Mesothelial cell of epicardium (in vitro differentiated cells): ENCODE data around the gene PCSK2. TPM values are rescaled to one million over a fixed set of nuclear protein-coding genes. Genes with fewer than 3 reads are reported as not detected.

Experiments
- DNase-seq, 2 experiments: peaks; one replicate each; pipeline ENCODE4 v3.0.0; 2021; ENCODE audit warnings: low spot score in 2 of 2; ENCODE audit not compliant: unreplicated experiment in 2 of 2
- H3K27ac Mint-ChIP-seq: 2 replicates; pipeline ENCODE4 v1.8.0; 2021; ENCODE audit warnings: mixed read lengths
- H3K27me3 Mint-ChIP-seq: 2 replicates; pipeline ENCODE4 v1.8.0; 2021; ENCODE audit warnings: low read depth, mixed read lengths
- H3K36me3 Mint-ChIP-seq: 2 replicates; pipeline ENCODE4 v1.8.0; 2021; ENCODE audit warnings: mixed read lengths
- H3K4me1 Mint-ChIP-seq: 2 replicates; pipeline ENCODE4 v1.8.0; 2021; ENCODE audit warnings: mixed read lengths
- H3K4me3 Mint-ChIP-seq: 2 replicates; pipeline ENCODE4 v1.8.0; 2021; ENCODE audit warnings: mild to moderate bottlenecking, moderate library complexity, mixed read lengths
- H3K9me3 Mint-ChIP-seq: 2 replicates; pipeline ENCODE4 v1.8.0; 2021; ENCODE audit warnings: mixed read lengths
- total RNA-seq: library from RNA; stranded (reverse); gene quantifications from 3 replicates; pipeline ENCODE4 v1.2.1, GENCODE V29; 2021
- TF ChIP-seq, protein P1 (sequence below): fragments of 200-600 bp; sonication (generic); IDR thresholded peaks from one replicate; pipeline ENCODE4 v1.5.0; 2021; ENCODE audit warnings: antibody characterized with exemption; ENCODE audit not compliant: unreplicated experiment

The PCSK2 gene
- total RNA-seq, 1 donor from 2014 or later: 0.38 TPM

DNA sequence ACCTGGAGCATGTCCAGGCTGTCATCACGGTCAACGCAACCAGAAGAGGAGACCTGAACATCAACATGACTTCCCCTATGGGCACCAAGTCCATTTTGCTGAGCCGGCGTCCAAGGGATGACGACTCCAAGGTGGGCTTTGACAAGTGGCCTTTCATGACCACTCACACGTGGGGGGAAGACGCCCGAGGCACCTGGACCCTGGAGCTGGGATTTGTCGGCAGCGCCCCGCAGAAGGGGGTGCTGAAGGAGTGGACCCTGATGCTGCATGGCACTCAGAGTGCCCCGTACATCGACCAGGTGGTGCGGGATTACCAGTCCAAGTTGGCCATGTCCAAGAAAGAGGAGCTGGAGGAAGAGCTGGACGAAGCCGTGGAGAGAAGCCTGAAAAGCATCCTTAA, 254.8 kb downstream of the PCSK2 start:
- Mint-ChIP-seq H3K4me3 (no peak overlapping the region), H3K27ac (no peak overlapping the region), H3K36me3 (no peaks in the 10 kb centered on the region), H3K27me3 (peaks cover 23% of the 10 kb centered on the region), H3K4me1 (peaks cover 3% of the 10 kb centered on the region), H3K9me3 (no peaks in the 10 kb centered on the region)
- TF ChIP-seq, protein P1, sequence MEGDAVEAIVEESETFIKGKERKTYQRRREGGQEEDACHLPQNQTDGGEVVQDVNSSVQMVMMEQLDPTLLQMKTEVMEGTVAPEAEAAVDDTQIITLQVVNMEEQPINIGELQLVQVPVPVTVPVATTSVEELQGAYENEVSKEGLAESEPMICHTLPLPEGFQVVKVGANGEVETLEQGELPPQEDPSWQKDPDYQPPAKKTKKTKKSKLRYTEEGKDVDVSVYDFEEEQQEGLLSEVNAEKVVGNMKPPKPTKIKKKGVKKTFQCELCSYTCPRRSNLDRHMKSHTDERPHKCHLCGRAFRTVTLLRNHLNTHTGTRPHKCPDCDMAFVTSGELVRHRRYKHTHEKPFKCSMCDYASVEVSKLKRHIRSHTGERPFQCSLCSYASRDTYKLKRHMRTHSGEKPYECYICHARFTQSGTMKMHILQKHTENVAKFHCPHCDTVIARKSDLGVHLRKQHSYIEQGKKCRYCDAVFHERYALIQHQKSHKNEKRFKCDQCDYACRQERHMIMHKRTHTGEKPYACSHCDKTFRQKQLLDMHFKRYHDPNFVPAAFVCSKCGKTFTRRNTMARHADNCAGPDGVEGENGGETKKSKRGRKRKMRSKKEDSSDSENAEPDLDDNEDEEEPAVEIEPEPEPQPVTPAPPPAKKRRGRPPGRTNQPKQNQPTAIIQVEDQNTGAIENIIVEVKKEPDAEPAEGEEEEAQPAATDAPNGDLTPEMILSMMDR: no peak
- DNase-seq: no peak

DNA sequence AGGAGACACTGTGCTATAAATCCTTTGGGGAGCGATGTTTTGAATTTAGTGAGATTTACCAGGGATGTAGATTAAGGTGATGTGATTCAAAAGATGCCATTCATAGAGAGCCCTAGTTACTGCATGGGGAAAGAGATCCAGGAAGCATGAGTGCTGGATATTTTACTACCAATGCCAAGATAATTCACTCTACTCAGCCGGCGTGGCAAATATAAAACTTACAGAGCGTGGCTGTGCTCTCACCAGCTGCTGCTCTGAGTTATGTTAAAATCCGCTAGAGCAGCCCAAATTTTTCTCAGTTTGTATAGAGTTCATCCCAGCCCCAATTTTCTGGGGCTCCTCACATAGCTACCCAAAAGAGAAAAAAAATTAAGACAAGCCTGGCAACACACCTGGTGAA, 255.7 kb downstream of the PCSK2 start:
- peaks cover 3% of the 10 kb centered on the region for H3K4me1 Mint-ChIP-seq
- no peaks in the 10 kb centered on the region for H3K9me3 Mint-ChIP-seq
- peaks cover 29% of the 10 kb centered on the region for H3K27me3 Mint-ChIP-seq
- no peaks in the 10 kb centered on the region for H3K36me3 Mint-ChIP-seq
- TF ChIP-seq, protein P1: no peak
- no peak overlapping the region for H3K27ac Mint-ChIP-seq
- no peak overlapping the region for H3K4me3 Mint-ChIP-seq
- DNase-seq: no peak

DNA sequence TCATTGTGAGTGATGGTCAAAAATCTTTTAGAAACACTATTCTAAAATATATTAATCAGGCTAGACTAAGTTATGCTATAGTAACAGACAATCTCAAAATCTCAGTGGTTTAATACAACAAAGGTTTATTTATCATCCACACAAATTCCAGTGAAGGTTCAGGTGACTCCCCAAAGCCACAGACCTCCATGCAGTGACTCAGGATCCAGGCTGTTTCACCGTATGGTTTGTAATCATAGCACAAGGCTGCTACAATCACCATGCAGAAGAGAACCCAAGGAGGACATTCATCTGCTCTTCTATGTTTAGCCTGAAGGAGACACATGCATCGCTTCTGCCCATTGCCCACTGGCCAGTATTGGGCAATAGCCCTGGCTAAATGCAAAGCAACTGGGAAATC, 258.2 kb downstream of the PCSK2 start:
- Mint-ChIP-seq H3K27me3 (peaks cover 31% of the 10 kb centered on the region), H3K36me3 (no peaks in the 10 kb centered on the region), H3K9me3 (no peaks in the 10 kb centered on the region), H3K4me1 (no peaks in the 10 kb centered on the region), H3K4me3 (no peak overlapping the region), H3K27ac (no peak overlapping the region)
- TF ChIP-seq, protein P1: no peak
- DNase-seq: peak in 1 of 2 experiments; percentile 9

DNA sequence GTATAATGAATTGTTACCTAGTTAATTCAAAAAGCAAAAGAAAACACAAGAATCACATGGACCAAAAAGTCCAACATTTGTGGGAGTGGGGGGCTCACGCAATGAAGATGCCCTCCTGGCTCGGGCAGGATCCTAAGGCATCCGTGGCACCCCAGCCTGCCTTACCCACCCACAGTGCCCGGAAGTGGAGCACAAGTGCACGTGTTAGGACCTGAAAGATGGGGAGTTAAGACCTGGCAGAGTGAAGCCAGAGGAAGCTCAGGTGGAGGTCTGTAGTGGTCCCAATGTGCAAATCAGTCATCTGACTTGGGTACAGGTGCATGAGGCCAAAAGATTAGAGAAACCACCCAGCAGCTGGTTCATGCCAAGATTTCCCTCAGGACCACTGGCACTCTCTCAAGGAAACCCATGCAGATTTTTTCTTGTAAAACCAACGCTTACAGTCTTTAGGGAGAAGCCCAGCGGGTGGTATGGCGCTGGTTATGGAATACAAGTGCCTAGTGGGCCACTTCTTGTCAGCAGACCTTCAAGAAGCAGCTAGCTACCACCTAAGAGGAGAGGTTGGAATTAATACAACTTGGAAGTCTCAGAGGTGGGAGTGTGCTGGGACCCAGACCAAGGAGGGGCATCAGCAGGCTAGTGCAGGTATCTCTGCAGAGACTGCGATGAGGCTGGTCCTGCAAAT, 262.2 kb downstream of the PCSK2 start:
- H3K36me3 Mint-ChIP-seq: peaks cover 5% of the 10 kb centered on the region
- no peak for DNase-seq
- H3K4me3 Mint-ChIP-seq: no peak overlapping the region
- no peaks in the 10 kb centered on the region for H3K4me1 Mint-ChIP-seq
- H3K27ac Mint-ChIP-seq: no peak overlapping the region
- H3K9me3 Mint-ChIP-seq: peaks cover 4% of the 10 kb centered on the region
- TF ChIP-seq, protein P1: no peak
- H3K27me3 Mint-ChIP-seq: peaks cover 18% of the 10 kb centered on the region

DNA sequence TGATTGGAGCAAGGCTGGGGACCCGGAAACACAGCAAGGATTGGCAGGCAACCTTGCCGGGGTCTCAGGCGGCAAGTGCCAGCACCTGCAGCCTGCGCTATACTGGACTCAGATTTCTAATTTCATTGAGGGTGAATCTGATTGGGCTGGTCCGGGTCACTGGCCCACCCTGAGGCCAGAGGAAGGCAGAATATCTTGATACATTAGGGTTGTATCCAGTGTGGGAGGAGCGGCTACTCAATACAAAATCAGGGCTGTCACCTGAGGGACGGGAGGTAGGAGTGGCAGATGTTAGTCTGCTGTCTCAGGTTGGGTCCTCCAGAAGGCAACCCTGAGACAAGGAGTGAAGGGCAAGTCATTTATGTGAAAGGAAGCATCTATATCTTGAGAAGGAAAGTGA, 263.7 kb downstream of the PCSK2 start:
- H3K27ac Mint-ChIP-seq: no peak overlapping the region
- peaks cover 4% of the 10 kb centered on the region for H3K9me3 Mint-ChIP-seq
- H3K4me1 Mint-ChIP-seq: no peaks in the 10 kb centered on the region
- no peak overlapping the region for H3K4me3 Mint-ChIP-seq
- peaks cover 17% of the 10 kb centered on the region for H3K27me3 Mint-ChIP-seq
- no peak for DNase-seq
- peaks cover 8% of the 10 kb centered on the region for H3K36me3 Mint-ChIP-seq
- TF ChIP-seq, protein P1: no peak
